AG08395 (cell line): ENCODE data around the gene HK2.

Experiments
- DNase-seq: peaks from one replicate; pipeline ENCODE4 v3.0.0; 2012; ENCODE audit warnings: mixed read lengths, low spot score

The HK2 gene

GRCh38 chr2:74937221-74937880, 103.4 kb downstream of the HK2 start:
- no peak for DNase-seq

GRCh38 chr2:74938264-74938663, 104.3 kb downstream of the HK2 start:
- DNase-seq: no peak

GRCh38 chr2:74939919-74940812, 106.2 kb downstream of the HK2 start:
- no peak for DNase-seq

GRCh38 chr2:74941284-74941683, 107.4 kb downstream of the HK2 start:
- no peak for DNase-seq

GRCh38 chr2:74942263-74942662, 108.3 kb downstream of the HK2 start:
- DNase-seq: no peak
